H1 (cell line): ENCODE results near the gene NEDD9. TPM values are rescaled to one million over a fixed set of nuclear protein-coding genes. Genes with fewer than 3 reads are reported as not detected.

ENCODE experiments used
- CTCF ChIP-seq, 3 experiments: IDR thresholded peaks; 1 replicate in 2 of 3; 2 replicates in 1 of 3; pipeline versions ENCODE4 v1.5.1 to v1.6.1; 2011; ENCODE audit warnings: low read length in 3 of 3, mild to moderate bottlenecking in 3 of 3, inconsistent platforms in 2 of 3, low read depth in 1 of 3, moderate library complexity in 1 of 3; ENCODE audit not compliant: insufficient read depth in 1 of 3; ENCODE audit errors: control extremely low read depth in 1 of 3
- EGR1 ChIP-seq: IDR thresholded peaks from 2 replicates; pipeline ENCODE4 v1.6.1; 2011; ENCODE audit warnings: low read depth, low read length, borderline replicate concordance
- EP300 ChIP-seq, 2 experiments: IDR thresholded peaks; 1 replicate in 1 of 2; 2 replicates in 1 of 2; pipeline ENCODE4 v1.6.1; 2011 to 2012; ENCODE audit warnings: low read depth in 2 of 2, low read length in 2 of 2, mild to moderate bottlenecking in 2 of 2, borderline replicate concordance in 1 of 2, inconsistent platforms in 1 of 2, moderate library complexity in 1 of 2
- EZH2 ChIP-seq: fragments of 200-600 bp; sonication (generic); IDR thresholded peaks from 2 replicates; pipeline ENCODE4 v1.7.1; 2012; ENCODE audit warnings: low read depth, mild to moderate bottlenecking, moderate library complexity, low read length, inconsistent platforms; ENCODE audit not compliant: severe bottlenecking
- GABPA ChIP-seq: IDR thresholded peaks from 2 replicates; pipeline ENCODE4 v1.6.1; 2011; ENCODE audit warnings: mild to moderate bottlenecking, low read length, moderate library complexity, borderline replicate concordance; ENCODE audit not compliant: insufficient read depth
- JUND ChIP-seq: IDR thresholded peaks from 2 replicates; pipeline ENCODE4 v1.6.1; 2011; ENCODE audit warnings: mild to moderate bottlenecking, improper control_type of control experiment, low read length
- KDM4A ChIP-seq: IDR thresholded peaks from one replicate; pipeline ENCODE4 v1.7.1; 2012; ENCODE audit warnings: low read depth, mild to moderate bottlenecking, moderate library complexity, low read length, inconsistent platforms; ENCODE audit not compliant: severe bottlenecking
- MAFK ChIP-seq: IDR thresholded peaks from 2 replicates; pipeline ENCODE4 v1.6.1; 2012; ENCODE audit warnings: low read depth, mild to moderate bottlenecking, improper control_type of control experiment, low read length
- NRF1 ChIP-seq: IDR thresholded peaks from 2 replicates; pipeline ENCODE4 v1.6.1; 2011; ENCODE audit warnings: mild to moderate bottlenecking, low read depth, low read length, improper control_type of control experiment
- POU5F1 ChIP-seq: IDR thresholded peaks from 2 replicates; pipeline ENCODE4 v1.6.1; 2011; ENCODE audit warnings: low read depth, mild to moderate bottlenecking, low read length, moderate library complexity
- RAD21 ChIP-seq, 2 experiments: IDR thresholded peaks in 1 of 2; conservative IDR thresholded peaks in 1 of 2; 2 replicates each; pipeline ENCODE4 v1.6.1; 2011; ENCODE audit warnings: low read depth in 2 of 2, low read length in 2 of 2, improper control_type of control experiment in 1 of 2, inconsistent platforms in 1 of 2, mild to moderate bottlenecking in 1 of 2, moderate library complexity in 1 of 2
- SIX5 ChIP-seq: IDR thresholded peaks from 2 replicates; pipeline ENCODE4 v1.6.1; 2011; ENCODE audit warnings: mild to moderate bottlenecking, low read depth, low read length
- TCF12 ChIP-seq: IDR thresholded peaks from 2 replicates; pipeline ENCODE4 v1.6.1; 2011; ENCODE audit warnings: low read depth, mild to moderate bottlenecking, low read length
- polyA plus RNA-seq, 7 experiments: library from polyadenylated mRNA; depleted of rRNA in 3 of 7; stranded (reverse) in 5 of 7; unstranded in 2 of 7; fragments of >200 nt in 5 of 7; fragments of 200-250 nt in 2 of 7; gene quantifications; 1 replicate in 5 of 7; 2 replicates in 1 of 7; 4 replicates in 1 of 7; pipeline versions ENCODE4 v1.2.1 to v1.2.3, GENCODE V29; 2011 to 2013; ENCODE audit warnings: missing spikeins in 2 of 7, mixed read lengths in 2 of 7
- total RNA-seq: library from RNA; stranded (reverse); fragmentation: NEBNext Ultra II Directional; extraction: Animal tissue kit (Norgen Biotek cat#: 25700); gene quantifications from 2 replicates; pipeline ENCODE4 v1.2.1, GENCODE V29; 2021

The NEDD9 gene
- total and polyA plus RNA-seq, 2 of the 8 experiments (the other 6 are each of a cell fraction or from before 2014, with no cell fraction given), result 3.6 to 12.0 TPM

GRCh38 chr6:11264100-11264499 lies 31.6 kb upstream of the NEDD9 start (continued):
- TF ChIP-seq CTCF (IDR thresholded peaks at IDR 0.05; ENCODE audit: control extremely low read depth in 1 of 3, insufficient read depth in 1 of 3, low read depth in 1 of 3, low read length in 3 of 3), result peak; percentile 56 to 63 (median 62)
- TF ChIP-seq JUND, result no peak
- TF ChIP-seq EZH2, result no peak
- no peak for TF ChIP-seq GABPA
- no peak for TF ChIP-seq EP300 (IDR thresholded peaks at IDR 0.05; ENCODE audit: borderline replicate concordance in 1 of 2, low read depth in 2 of 2, low read length in 2 of 2)
- TF ChIP-seq KDM4A, result no peak
- no peak for TF ChIP-seq EGR1
- TF ChIP-seq POU5F1, result no peak
- no peak for TF ChIP-seq MAFK
- TF ChIP-seq TCF12, result no peak
- no peak for TF ChIP-seq NRF1
- TF ChIP-seq RAD21 (IDR thresholded peaks at IDR 0.05 in 1 of 2, conservative IDR thresholded peaks at IDR 0.05 in 1 of 2; ENCODE audit: low read depth in 2 of 2, low read length in 2 of 2), result peak; percentile 36 to 49; a peak in 3 of 4 replicates
- no peak for TF ChIP-seq SIX5
